ENCODE results near the gene IL1RN.

- TF ChIP-seq EZH2 (IDR thresholded peaks at IDR 0.05; ENCODE audit: low read length) = no peak
- TF ChIP-seq, protein P1, sequence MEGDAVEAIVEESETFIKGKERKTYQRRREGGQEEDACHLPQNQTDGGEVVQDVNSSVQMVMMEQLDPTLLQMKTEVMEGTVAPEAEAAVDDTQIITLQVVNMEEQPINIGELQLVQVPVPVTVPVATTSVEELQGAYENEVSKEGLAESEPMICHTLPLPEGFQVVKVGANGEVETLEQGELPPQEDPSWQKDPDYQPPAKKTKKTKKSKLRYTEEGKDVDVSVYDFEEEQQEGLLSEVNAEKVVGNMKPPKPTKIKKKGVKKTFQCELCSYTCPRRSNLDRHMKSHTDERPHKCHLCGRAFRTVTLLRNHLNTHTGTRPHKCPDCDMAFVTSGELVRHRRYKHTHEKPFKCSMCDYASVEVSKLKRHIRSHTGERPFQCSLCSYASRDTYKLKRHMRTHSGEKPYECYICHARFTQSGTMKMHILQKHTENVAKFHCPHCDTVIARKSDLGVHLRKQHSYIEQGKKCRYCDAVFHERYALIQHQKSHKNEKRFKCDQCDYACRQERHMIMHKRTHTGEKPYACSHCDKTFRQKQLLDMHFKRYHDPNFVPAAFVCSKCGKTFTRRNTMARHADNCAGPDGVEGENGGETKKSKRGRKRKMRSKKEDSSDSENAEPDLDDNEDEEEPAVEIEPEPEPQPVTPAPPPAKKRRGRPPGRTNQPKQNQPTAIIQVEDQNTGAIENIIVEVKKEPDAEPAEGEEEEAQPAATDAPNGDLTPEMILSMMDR (optimal IDR thresholded peaks at IDR 0.05 in 1 of 3, IDR thresholded peaks at IDR 0.05 in 1 of 3, conservative IDR thresholded peaks at IDR 0.05 in 1 of 3; ENCODE audit: extremely low read depth in 1 of 3, insufficient read depth in 2 of 3, low read length in 3 of 3) = peak; percentile 64 to 68 (median 65)
Measured at GRCh38 chr2:113136828-113137775, 9.7 kb downstream of the IL1RN start.
